ENCODE results near the gene ZPBP.

DNA sequence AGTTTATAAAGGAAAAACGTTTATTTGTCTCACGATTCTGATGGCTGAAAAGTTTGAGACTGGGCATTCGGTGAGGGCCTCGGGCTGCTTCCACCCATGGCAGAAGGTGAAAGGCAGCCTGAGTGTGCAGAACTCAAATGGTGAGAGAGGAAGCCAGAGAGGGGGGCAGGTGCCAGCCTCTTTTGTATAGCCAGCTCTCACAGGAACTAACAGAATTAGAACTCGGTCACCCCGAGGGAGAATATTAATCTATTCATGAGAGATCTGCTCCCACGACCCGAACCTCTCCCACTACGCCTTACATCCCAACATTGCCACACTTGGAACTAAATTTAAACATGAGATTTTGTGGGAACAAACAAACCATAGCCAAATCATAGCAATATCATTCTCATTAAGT, 112.6 kb downstream of the ZPBP start:
- TF ChIP-seq, protein P1, sequence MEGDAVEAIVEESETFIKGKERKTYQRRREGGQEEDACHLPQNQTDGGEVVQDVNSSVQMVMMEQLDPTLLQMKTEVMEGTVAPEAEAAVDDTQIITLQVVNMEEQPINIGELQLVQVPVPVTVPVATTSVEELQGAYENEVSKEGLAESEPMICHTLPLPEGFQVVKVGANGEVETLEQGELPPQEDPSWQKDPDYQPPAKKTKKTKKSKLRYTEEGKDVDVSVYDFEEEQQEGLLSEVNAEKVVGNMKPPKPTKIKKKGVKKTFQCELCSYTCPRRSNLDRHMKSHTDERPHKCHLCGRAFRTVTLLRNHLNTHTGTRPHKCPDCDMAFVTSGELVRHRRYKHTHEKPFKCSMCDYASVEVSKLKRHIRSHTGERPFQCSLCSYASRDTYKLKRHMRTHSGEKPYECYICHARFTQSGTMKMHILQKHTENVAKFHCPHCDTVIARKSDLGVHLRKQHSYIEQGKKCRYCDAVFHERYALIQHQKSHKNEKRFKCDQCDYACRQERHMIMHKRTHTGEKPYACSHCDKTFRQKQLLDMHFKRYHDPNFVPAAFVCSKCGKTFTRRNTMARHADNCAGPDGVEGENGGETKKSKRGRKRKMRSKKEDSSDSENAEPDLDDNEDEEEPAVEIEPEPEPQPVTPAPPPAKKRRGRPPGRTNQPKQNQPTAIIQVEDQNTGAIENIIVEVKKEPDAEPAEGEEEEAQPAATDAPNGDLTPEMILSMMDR (IDR thresholded peaks at IDR 0.05; ENCODE audit: insufficient read depth, low read length), result no peak
- TF ChIP-seq POLR2AphosphoS5 (IDR thresholded peaks at IDR 0.05; ENCODE audit: low read depth), result no peak

Measured in HL-60 (cell line).